ENCODE measurements around the gene PNLIPRP3. TPM values are rescaled to one million over a fixed set of nuclear protein-coding genes. Genes with fewer than 3 reads are reported as not detected.

Gene PNLIPRP3
- total RNA-seq, 1 donor from 2014 or later = not detected

GRCh38 chr10:116522803-116523381 lies 95.2 kb downstream of the PNLIPRP3 start:
- no peak for TF ChIP-seq CTCF (IDR thresholded peaks at IDR 0.05; ENCODE audit: partially characterized antibody, unreplicated experiment)
- Mint-ChIP-seq H3K4me1 (ENCODE audit: low read depth, unreplicated experiment) (no peaks in the 10 kb centered on the region), H3K27ac (ENCODE audit: unreplicated experiment) (no peak overlapping the region), H3K4me3 (ENCODE audit: unreplicated experiment) (no peak overlapping the region), H3K27me3 (ENCODE audit: unreplicated experiment) (no peaks in the 10 kb centered on the region), H3K9me3 (ENCODE audit: unreplicated experiment) (no peaks in the 10 kb centered on the region), H3K36me3 (ENCODE audit: unreplicated experiment) (no peaks in the 10 kb centered on the region)
- no peak for DNase-seq

- DNase-seq = no peak
- H3K9me3 Mint-ChIP-seq (ENCODE audit: unreplicated experiment) = no peaks in the 10 kb centered on the region
- H3K27me3 Mint-ChIP-seq (ENCODE audit: unreplicated experiment) = no peaks in the 10 kb centered on the region
- no peaks in the 10 kb centered on the region for H3K36me3 Mint-ChIP-seq (ENCODE audit: unreplicated experiment)
- H3K27ac Mint-ChIP-seq (ENCODE audit: unreplicated experiment) = no peak overlapping the region
- H3K4me1 Mint-ChIP-seq (ENCODE audit: low read depth, unreplicated experiment) = no peaks in the 10 kb centered on the region
- TF ChIP-seq CTCF (IDR thresholded peaks at IDR 0.05; ENCODE audit: partially characterized antibody, unreplicated experiment) = no peak
- H3K4me3 Mint-ChIP-seq (ENCODE audit: unreplicated experiment) = no peak overlapping the region
These were observed 97.1 kb downstream of the PNLIPRP3 start for GRCh38 chr10:116524736-116525135.

- Mint-ChIP-seq H3K9me3 (ENCODE audit: unreplicated experiment) (no peaks in the 10 kb centered on the region), H3K4me1 (ENCODE audit: low read depth, unreplicated experiment) (no peaks in the 10 kb centered on the region), H3K4me3 (ENCODE audit: unreplicated experiment) (no peak overlapping the region), H3K27ac (ENCODE audit: unreplicated experiment) (no peak overlapping the region), H3K36me3 (ENCODE audit: unreplicated experiment) (no peaks in the 10 kb centered on the region), H3K27me3 (ENCODE audit: unreplicated experiment) (peaks cover 2% of the 10 kb centered on the region)
- no peak for DNase-seq
- no peak for TF ChIP-seq CTCF (IDR thresholded peaks at IDR 0.05; ENCODE audit: partially characterized antibody, unreplicated experiment)
These were observed 98.6 kb downstream of the PNLIPRP3 start for GRCh38 chr10:116526219-116526618.

Other genes with a start within 250 kb of the PNLIPRP3 start
- gene GFRA1, start 154.6 kb upstream of the PNLIPRP3 start, total RNA-seq (ENCODE audit: unreplicated experiment) = 347 TPM
- gene CCDC172, start 103.4 kb upstream of the PNLIPRP3 start, total RNA-seq (ENCODE audit: unreplicated experiment) = not detected
- gene PNLIP, start 118.1 kb downstream of the PNLIPRP3 start, total RNA-seq (ENCODE audit: unreplicated experiment) = not detected
- not detected for gene PNLIPRP1, start 163.1 kb downstream of the PNLIPRP3 start, total RNA-seq (ENCODE audit: unreplicated experiment)
- not detected for gene PNLIPRP2, start 193.1 kb downstream of the PNLIPRP3 start, total RNA-seq (ENCODE audit: unreplicated experiment)